Panc1 (cell line): ENCODE results near the gene FAN1. TPM values are rescaled to one million over a fixed set of nuclear protein-coding genes. Genes with fewer than 3 reads are reported as not detected.

Source experiments
- ATAC-seq: fragments of 200-7000 bp; cut with Tn5 transposase; 2 replicates; pipeline ENCODE4 v1.9.1; 2020; ENCODE audit warnings: mild to moderate bottlenecking, moderate library complexity
- BruUV-seq: library from RNA; stranded (reverse); fragments of 400-500 nt; replicated peaks from 2 replicates; lab custom pipeline; 2021; lab: Mats Ljungman, UMichigan
- CTCF ChIA-PET: fragments of 300-600 bp; sonication (Branson Sonifier 250); formaldehyde crosslinking; loops from one replicate; lab custom pipeline; 2022; ENCODE audit warnings: antibody characterized with exemption; lab: Charles Lee
- POLR2A ChIA-PET: fragments of 300-600 bp; sonication (Branson Sonifier 250); formaldehyde crosslinking; loops from one replicate; lab custom pipeline; 2022; ENCODE audit warnings: antibody characterized with exemption; lab: Charles Lee
- DNase-seq: peaks from one replicate; pipeline ENCODE4 v3.0.0-alpha.2; 2010; ENCODE audit warnings: low read depth, low spot score
- H3K27ac ChIP-seq: 2 replicates; pipeline ENCODE4 v1.5.1; 2011; ENCODE audit warnings: mild to moderate bottlenecking, low read length, inconsistent platforms
- H3K27me3 ChIP-seq: fragments of 200-500 bp; sonication (Bioruptor generic); 2 replicates; pipeline ENCODE4 v1.6.0; 2014; ENCODE audit warnings: low read length, inconsistent platforms; ENCODE audit not compliant: control insufficient read depth, insufficient read depth
- H3K36me3 ChIP-seq: fragments of 200-500 bp; sonication (Bioruptor generic); 2 replicates; pipeline ENCODE4 v1.5.1; 2014; ENCODE audit warnings: inconsistent platforms, mild to moderate bottlenecking, low read length, moderate library complexity; ENCODE audit not compliant: control insufficient read depth, insufficient read depth
- H3K4me1 ChIP-seq: 2 replicates; pipeline ENCODE4 v1.5.1; 2011; ENCODE audit warnings: inconsistent platforms, mild to moderate bottlenecking, low read length, moderate library complexity; ENCODE audit not compliant: control insufficient read depth, insufficient read depth
- H3K4me3 ChIP-seq, 2 experiments: 2 replicates each; pipeline ENCODE4 v1.5.1; 2011 to 2012; ENCODE audit warnings: low read depth in 2 of 2, low read length in 2 of 2, mild to moderate bottlenecking in 2 of 2, inconsistent platforms in 1 of 2, moderate library complexity in 1 of 2
- H3K9me3 ChIP-seq: fragments of 200-500 bp; sonication (Bioruptor generic); 2 replicates; pipeline ENCODE4 v1.5.1; 2014; ENCODE audit warnings: low read depth, mild to moderate bottlenecking, inconsistent platforms, low read length, moderate library complexity; ENCODE audit not compliant: control insufficient read depth, insufficient read depth
- CTCF ChIP-seq: fragments of 450-650 bp; IDR thresholded peaks from 2 replicates; pipeline ENCODE4 v1.5.1; 2017; ENCODE audit warnings: mild to moderate bottlenecking
- POLR2AphosphoS5 ChIP-seq: IDR thresholded peaks from 2 replicates; pipeline ENCODE4 v1.6.1; 2012; ENCODE audit warnings: mild to moderate bottlenecking, low read depth, low read length, moderate library complexity
- REST ChIP-seq, 2 experiments: IDR thresholded peaks; 2 replicates each; pipeline ENCODE4 v1.6.1; 2011 to 2012; ENCODE audit warnings: low read depth in 2 of 2, control low read depth in 1 of 2, low read length in 1 of 2, mild to moderate bottlenecking in 1 of 2, moderate library complexity in 1 of 2; ENCODE audit not compliant: insufficient read depth in 1 of 2
- SIN3A ChIP-seq: IDR thresholded peaks from 2 replicates; pipeline ENCODE4 v1.6.1; 2012; ENCODE audit warnings: low read depth, mild to moderate bottlenecking, low read length, moderate library complexity, borderline replicate concordance; ENCODE audit not compliant: insufficient read depth
- TCF7L2 ChIP-seq: IDR thresholded peaks from 2 replicates; pipeline ENCODE4 v1.6.1; 2011; ENCODE audit warnings: mild to moderate bottlenecking, low read depth, low read length, inconsistent platforms
- in situ Hi-C: cut with HindIII; loops from 2 replicates; pipeline ENCODE4 v1.10.0; 2016; ENCODE audit warnings: low sequenced_read_pairs, low pct_unique_long_range_greater_than_20kb
- intact Hi-C: fragments of 100-400 bp; cut with micrococcal nuclease; formaldehyde crosslinking; loops from one replicate; pipeline ENCODE4 v1.10.0; 2022; ENCODE audit not compliant: unreplicated experiment
- total RNA-seq: library from RNA; stranded (reverse); gene quantifications from one replicate; pipeline ENCODE4 v1.2.1, GENCODE V29; 2021; ENCODE audit not compliant: unreplicated experiment

The FAN1 gene
- total RNA-seq, 1 experiment from 2014 or later = 16.4 TPM

GRCh38 chr15:30922480-30923311, 19.0 kb downstream of the FAN1 start:
- no peaks in the 10 kb centered on the region; the same call in 1 of the 2 replicates for H3K36me3 ChIP-seq
- in situ Hi-C loops = no loop called here

GRCh38 chr15:30923429-30923828, 19.7 kb downstream of the FAN1 start:
- POLR2A ChIA-PET = no interaction called here
- H3K27me3 ChIP-seq = no peaks in the 10 kb centered on the region
- ATAC-seq = no peak
- no peaks in the 10 kb centered on the region for H3K9me3 ChIP-seq
- CTCF ChIA-PET = no interaction called here
- no peak for DNase-seq
- no peak overlapping the region for H3K27ac ChIP-seq
- intact Hi-C loops = no loop called here
- H3K36me3 ChIP-seq = no peaks in the 10 kb centered on the region; the same call in 1 of the 2 replicates
- H3K4me3 ChIP-seq = no peak overlapping the region
- H3K4me1 ChIP-seq = no peaks in the 10 kb centered on the region
- in situ Hi-C loops = no loop called here
- BruUV-seq = no TSS peak
- TF ChIP-seq TCF7L2 (no peak), REST (IDR thresholded peaks at IDR 0.05; ENCODE audit: insufficient read depth in 1 of 2, low read depth in 2 of 2, low read length in 1 of 2) (no peak), SIN3A (no peak), CTCF (no peak), POLR2AphosphoS5 (no peak)

More at GRCh38 chr15:30922480-30923311, 19.0 kb downstream of the FAN1 start:
- DNase-seq (no peak), ATAC-seq (no peak)
- intact Hi-C loops = no loop called here
- POLR2A ChIA-PET = no interaction called here
- Histone ChIP-seq H3K9me3 (no peaks in the 10 kb centered on the region), H3K27ac (no peak overlapping the region), H3K4me1 (no peaks in the 10 kb centered on the region), H3K27me3 (no peaks in the 10 kb centered on the region), H3K4me3 (no peak overlapping the region)
- TF ChIP-seq REST (IDR thresholded peaks at IDR 0.05; ENCODE audit: insufficient read depth in 1 of 2, low read depth in 2 of 2, low read length in 1 of 2) (no peak), POLR2AphosphoS5 (no peak), TCF7L2 (no peak), CTCF (no peak), SIN3A (no peak)
- CTCF ChIA-PET = no interaction called here
- no TSS peak for BruUV-seq
